Peyer's patch (tissue), 4 donors: ENCODE measurements around the gene SPEF2.

Source experiments
- CTCF ChIP-seq, 6 experiments: fragments of 450-650 bp in 4 of 6; fragments of 200-600 bp in 2 of 6; sonication (generic) in 1 of 6; IDR thresholded peaks; one replicate each; pipeline ENCODE4 v1.5.1; 2017 to 2019; ENCODE audit warnings: antibody characterized with exemption in 6 of 6, mild to moderate bottlenecking in 3 of 6, moderate library complexity in 1 of 6
- POLR2A ChIP-seq, 2 donors: fragments of 450-650 bp; IDR thresholded peaks; one replicate each; pipeline ENCODE4 v1.5.1; 2017; ENCODE audit warnings: antibody characterized with exemption in 2 of 2, mild to moderate bottlenecking in 2 of 2, moderate library complexity in 2 of 2

DNA sequence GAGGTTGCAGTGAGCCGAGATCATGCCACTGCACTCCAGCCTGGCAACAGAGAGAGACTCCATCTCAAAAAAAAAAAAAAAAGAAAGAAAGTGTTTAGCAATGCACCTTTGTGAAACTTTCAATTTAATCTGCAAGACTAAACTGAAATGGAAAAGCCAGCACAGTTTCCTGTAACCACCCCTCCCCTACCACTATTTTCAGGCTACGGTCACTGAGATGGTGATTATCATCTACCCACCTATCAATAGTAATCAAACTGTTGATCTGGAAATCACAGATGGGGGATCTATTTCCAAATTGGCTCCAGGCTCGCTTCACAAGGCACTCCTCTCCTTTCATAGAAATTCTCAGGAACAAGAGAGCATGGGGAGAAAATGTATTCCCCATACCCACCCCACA lies 208.4 kb downstream of the SPEF2 start:
- TF ChIP-seq POLR2A (IDR thresholded peaks at IDR 0.05) (no peak), CTCF (IDR thresholded peaks at IDR 0.05) (no peak)
